Smooth muscle cell (in vitro differentiated cells): Measurements from ENCODE around the gene DOHH. TPM values are rescaled to one million over a fixed set of nuclear protein-coding genes. Genes with fewer than 3 reads are reported as not detected.

ENCODE experiments used
- DNase-seq: peaks from one replicate; lab custom pipeline; 2025; ENCODE audit not compliant: unreplicated experiment; lab: John Stamatoyannopoulos, UW
- H2AFZ ChIP-seq: fragments of 200-600 bp; sonication (generic); 2 replicates; pipeline ENCODE4 v1.6.0; 2016; ENCODE audit warnings: antibody characterized with exemption, low read depth, mild to moderate bottlenecking
- H3F3A ChIP-seq: fragments of 200-600 bp; sonication (generic); 2 replicates; pipeline ENCODE4 v1.6.0; 2017; ENCODE audit warnings: antibody characterized with exemption, low read depth
- H3K27ac ChIP-seq: fragments of 200-600 bp; sonication (generic); 2 replicates; pipeline ENCODE4 v1.5.1; 2016; ENCODE audit warnings: low read depth, mild to moderate bottlenecking
- H3K27me3 ChIP-seq: fragments of 200-600 bp; sonication (generic); 2 replicates; pipeline ENCODE4 v1.6.1; 2016; ENCODE audit warnings: low read depth, mild to moderate bottlenecking
- H3K36me3 ChIP-seq: fragments of 200-600 bp; sonication (generic); 2 replicates; pipeline ENCODE4 v1.5.1; 2016; ENCODE audit warnings: low read depth
- H3K4me1 ChIP-seq: fragments of 200-600 bp; sonication (generic); 2 replicates; pipeline ENCODE4 v1.5.1; 2016; ENCODE audit warnings: low read depth
- H3K4me2 ChIP-seq: fragments of 200-600 bp; sonication (generic); 2 replicates; pipeline ENCODE4 v1.6.0; 2016; ENCODE audit warnings: mild to moderate bottlenecking
- H3K4me3 ChIP-seq: fragments of 200-600 bp; sonication (generic); 2 replicates; pipeline ENCODE4 v1.5.1; 2016; ENCODE audit warnings: mild to moderate bottlenecking
- H3K79me2 ChIP-seq: fragments of 200-600 bp; sonication (generic); 2 replicates; pipeline ENCODE4 v1.6.0; 2016; ENCODE audit warnings: low read depth, mild to moderate bottlenecking
- H3K9ac ChIP-seq: fragments of 200-600 bp; sonication (generic); 2 replicates; pipeline ENCODE4 v1.6.0; 2016; ENCODE audit warnings: low read depth
- H3K9me3 ChIP-seq: fragments of 200-600 bp; sonication (generic); replicated peaks from 2 replicates; pipeline ENCODE4 v1.5.1; 2016; ENCODE audit warnings: low read depth
- H4K20me1 ChIP-seq: fragments of 200-600 bp; sonication (generic); 2 replicates; pipeline ENCODE4 v1.6.0; 2016; ENCODE audit warnings: low read depth
- WGBS: methylation state at CpG from one replicate; pipeline ENCODE4 v1.1.7; 2016; ENCODE audit warnings: low lambda C conversion rate; 5-methylcytosine and 5-hydroxymethylcytosine counted together
- polyA plus RNA-seq: library from polyadenylated mRNA; unstranded; fragments of >200 nt; fragmentation: Nextera tagmentation; extraction: Ambion mirVana; gene quantifications from 2 replicates; pipeline ENCODE4 v1.2.1, GENCODE V29; 2016
- total RNA-seq: library from RNA; depleted of rRNA; stranded (reverse); fragments of >200 nt; gene quantifications from 2 replicates; pipeline ENCODE4 v1.2.3, GENCODE V29; 2014
- TF ChIP-seq, protein P1 (sequence below): fragments of 200-600 bp; sonication (generic); IDR thresholded peaks from 2 replicates; pipeline ENCODE4 v1.5.1; 2017; ENCODE audit warnings: borderline replicate concordance, mild to moderate bottlenecking, antibody characterized with exemption; ENCODE audit not compliant: insufficient read depth, poor library complexity, severe bottlenecking

The DOHH gene
- total and polyA plus RNA-seq, 2 experiments from 2014 or later: 8.7 to 27.2 TPM

DNA sequence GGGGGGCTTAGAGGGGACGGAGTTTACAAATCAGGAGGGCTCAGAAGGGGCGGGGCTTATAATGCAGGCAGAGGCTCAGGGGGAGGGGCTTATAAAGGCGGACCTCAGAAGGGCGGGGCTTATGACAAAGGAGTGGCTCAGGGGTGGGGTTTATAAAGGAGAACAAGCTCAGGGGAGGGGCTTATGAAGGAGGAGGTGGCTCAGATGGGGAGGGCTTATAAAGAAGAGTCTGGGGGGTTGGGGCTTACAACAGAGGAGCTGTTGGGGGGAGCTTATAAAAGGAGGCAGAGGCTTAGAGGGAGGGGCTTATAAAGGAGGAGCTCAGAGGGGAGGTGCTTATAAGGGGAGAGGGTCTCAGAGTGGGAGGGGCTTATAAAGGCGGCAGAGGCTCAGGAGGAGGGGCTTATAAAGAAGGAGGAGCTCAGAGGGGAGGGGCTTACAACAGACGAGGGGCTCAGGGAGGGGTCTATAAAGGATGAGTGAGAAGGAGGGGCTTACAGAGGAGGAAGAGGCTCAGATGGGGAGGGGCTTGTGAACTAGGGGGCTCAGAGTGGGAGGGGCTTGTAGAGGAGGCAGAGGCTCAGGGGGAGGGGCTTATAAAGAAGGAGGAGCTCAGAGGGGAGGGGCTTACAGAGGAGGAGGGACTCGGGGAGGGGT, 21.2 kb downstream of the DOHH start:
- WGBS: 68% methylated on average over 6 of the region's 7 CpGs
- Histone ChIP-seq H3K27me3 (no peaks in the 10 kb centered on the region), H4K20me1 (no peaks in the 10 kb centered on the region), H3K79me2 (no peaks in the 10 kb centered on the region), H3F3A (no peaks in the 10 kb centered on the region), H3K4me3 (no peak overlapping the region), H3K9me3 (no peaks in the 10 kb centered on the region), H3K9ac (no peak overlapping the region), H2AFZ (no peak overlapping the region), H3K4me2 (no peak overlapping the region), H3K27ac (no peak overlapping the region), H3K4me1 (no peaks in the 10 kb centered on the region), H3K36me3 (no peaks in the 10 kb centered on the region)
- TF ChIP-seq, protein P1, sequence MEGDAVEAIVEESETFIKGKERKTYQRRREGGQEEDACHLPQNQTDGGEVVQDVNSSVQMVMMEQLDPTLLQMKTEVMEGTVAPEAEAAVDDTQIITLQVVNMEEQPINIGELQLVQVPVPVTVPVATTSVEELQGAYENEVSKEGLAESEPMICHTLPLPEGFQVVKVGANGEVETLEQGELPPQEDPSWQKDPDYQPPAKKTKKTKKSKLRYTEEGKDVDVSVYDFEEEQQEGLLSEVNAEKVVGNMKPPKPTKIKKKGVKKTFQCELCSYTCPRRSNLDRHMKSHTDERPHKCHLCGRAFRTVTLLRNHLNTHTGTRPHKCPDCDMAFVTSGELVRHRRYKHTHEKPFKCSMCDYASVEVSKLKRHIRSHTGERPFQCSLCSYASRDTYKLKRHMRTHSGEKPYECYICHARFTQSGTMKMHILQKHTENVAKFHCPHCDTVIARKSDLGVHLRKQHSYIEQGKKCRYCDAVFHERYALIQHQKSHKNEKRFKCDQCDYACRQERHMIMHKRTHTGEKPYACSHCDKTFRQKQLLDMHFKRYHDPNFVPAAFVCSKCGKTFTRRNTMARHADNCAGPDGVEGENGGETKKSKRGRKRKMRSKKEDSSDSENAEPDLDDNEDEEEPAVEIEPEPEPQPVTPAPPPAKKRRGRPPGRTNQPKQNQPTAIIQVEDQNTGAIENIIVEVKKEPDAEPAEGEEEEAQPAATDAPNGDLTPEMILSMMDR: no peak
- DNase-seq: no peak

DNA sequence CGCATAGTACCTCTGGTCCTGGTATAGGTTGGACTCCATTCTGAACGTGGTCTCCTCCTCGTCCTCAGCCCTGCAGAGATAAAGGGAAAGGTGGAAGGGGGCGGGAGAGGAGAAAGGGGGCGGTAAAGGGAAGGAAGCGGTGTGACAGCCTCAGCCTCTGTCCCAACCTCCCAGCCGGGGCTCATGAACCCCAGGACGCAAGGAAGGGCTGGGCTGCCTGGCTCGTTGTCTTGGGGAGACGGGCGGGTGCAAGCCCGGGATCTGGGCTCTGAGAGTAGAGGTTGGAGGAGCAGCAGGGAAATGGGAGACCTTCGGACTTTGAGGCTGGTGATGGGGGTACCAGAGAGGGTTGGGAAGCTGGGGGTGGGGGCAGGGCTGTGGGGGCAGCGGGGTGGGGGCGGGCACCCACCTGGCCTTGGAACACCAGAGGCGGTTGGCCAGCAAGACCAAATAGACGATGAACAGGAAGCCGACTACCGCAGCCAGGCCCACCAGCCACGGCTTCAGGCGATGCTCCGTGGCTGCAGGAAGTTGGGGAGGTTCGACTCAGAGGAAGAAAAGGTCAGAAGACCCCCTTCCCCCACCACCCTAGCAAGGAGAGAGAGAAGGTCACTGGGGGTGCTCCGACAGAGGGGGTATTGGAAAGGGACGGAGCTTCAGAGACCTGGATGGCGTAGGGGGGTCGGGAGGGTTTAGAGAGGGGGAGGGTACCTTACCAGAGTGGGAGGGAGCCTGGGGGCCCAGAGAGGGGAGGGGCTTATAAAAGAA, 21.9 kb downstream of the DOHH start:
- TF ChIP-seq, protein P1: no peak
- 46% methylated on average over 21 of the region's 27 CpGs for WGBS

DNA sequence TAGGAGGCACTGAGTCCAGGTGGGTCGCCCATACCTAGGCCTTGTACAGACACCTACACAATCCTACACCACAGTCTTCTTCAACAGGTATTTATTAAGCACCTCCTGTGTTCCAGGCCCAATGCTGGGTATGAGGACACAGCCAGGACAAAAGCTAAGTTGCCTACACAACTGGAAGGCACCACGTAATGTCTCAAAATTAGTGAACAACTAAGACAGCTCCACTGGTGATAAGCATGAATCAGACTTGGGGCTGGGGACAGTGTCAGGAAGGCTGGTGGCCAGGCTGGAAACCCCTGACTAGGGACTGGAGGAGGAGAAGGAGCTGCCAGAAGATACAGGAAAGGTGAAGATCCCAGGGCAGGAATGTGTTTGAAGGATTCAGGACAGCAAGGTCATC, 22.5 kb downstream of the DOHH start:
- TF ChIP-seq, protein P1: no peak
- Histone ChIP-seq H3K4me3 (no peak overlapping the region), H3K4me2 (no peak overlapping the region), H3F3A (no peaks in the 10 kb centered on the region), H3K36me3 (no peaks in the 10 kb centered on the region), H3K27me3 (no peaks in the 10 kb centered on the region), H3K9me3 (no peaks in the 10 kb centered on the region), H3K27ac (no peak overlapping the region), H2AFZ (no peak overlapping the region), H3K79me2 (no peaks in the 10 kb centered on the region), H4K20me1 (no peaks in the 10 kb centered on the region), H3K4me1 (no peaks in the 10 kb centered on the region), H3K9ac (no peak overlapping the region)
- DNase-seq: no peak
- WGBS: 86% methylated on average over 2 of the region's 2 CpGs

More for the DNA sequence above, 21.9 kb downstream of the DOHH start:
- Histone ChIP-seq H4K20me1 (no peaks in the 10 kb centered on the region), H2AFZ (no peak overlapping the region), H3K4me1 (no peaks in the 10 kb centered on the region), H3K4me2 (no peak overlapping the region), H3K4me3 (no peak overlapping the region), H3K9ac (no peak overlapping the region), H3K9me3 (no peaks in the 10 kb centered on the region), H3K79me2 (no peaks in the 10 kb centered on the region), H3K27me3 (no peaks in the 10 kb centered on the region), H3K36me3 (no peaks in the 10 kb centered on the region), H3F3A (no peaks in the 10 kb centered on the region), H3K27ac (no peak overlapping the region)
- no peak for DNase-seq
